ENCODE measurements around the gene ASPRV1. TPM values are rescaled to one million over a fixed set of nuclear protein-coding genes. Genes with fewer than 3 reads are reported as not detected.

ASPRV1 gene
- total and polyA plus RNA-seq, 2 donors (not counting 3 experiments of a cell fraction or from before 2014, with no cell fraction given) = 0.15 to 0.22 TPM

- TF ChIP-seq POLR2AphosphoS5 (IDR thresholded peaks at IDR 0.05; ENCODE audit: insufficient read depth, low read depth, low read length) = no peak
- TF ChIP-seq MAX (IDR thresholded peaks at IDR 0.05; ENCODE audit: insufficient read depth, insufficient read length) = no peak
- H3K79me2 ChIP-seq (ENCODE audit: control insufficient read depth, insufficient read depth, low read length) = no peaks in the 10 kb centered on the region
- ChIA-PET CTCF (no interaction called here), POLR2A (no interaction called here)
- FAIRE-seq = no peak
- peaks cover 2 to 4% of the 10 kb centered on the region in 2 experiments for H3K27me3 ChIP-seq (ENCODE audit: control insufficient read depth in 2 of 2, insufficient read depth in 2 of 2, low read length in 2 of 2)
- H3K9ac ChIP-seq (replicated peaks; ENCODE audit: extremely low read depth, insufficient read depth, low read length) = no peak overlapping the region
- no peak for DNase-seq (ENCODE audit: low read depth, low spot score)
- no peaks in the 10 kb centered on the region for H3K9me3 ChIP-seq (replicated peaks; ENCODE audit: control insufficient read depth, insufficient read depth, low read length)
- no peak overlapping the region for H2AFZ ChIP-seq (ENCODE audit: low read depth, low read length)
- H3K9me1 ChIP-seq (replicated peaks; ENCODE audit: control insufficient read depth, extremely low read depth, insufficient read depth, low read length) = no peaks in the 10 kb centered on the region
- dilution Hi-C loops (cut with MboI; ENCODE audit: extremely low pct_ligation_motif_present, low sequenced_read_pairs) (no loop called here), intact Hi-C loops (cut with micrococcal nuclease) (no loop called here)
- BruUV-seq (replicated peaks) = no TSS peak
- no peak overlapping the region for H3K4me2 ChIP-seq (ENCODE audit: insufficient read depth, low read length)
- H3K36me3 ChIP-seq (ENCODE audit: control insufficient read depth in 2 of 2, extremely low read depth in 1 of 2, insufficient read depth in 2 of 2, low read length in 2 of 2) = no peaks in the 10 kb centered on the region
- H3K4me3 ChIP-seq (replicated peaks in 1 of 3; ENCODE audit: insufficient read depth in 1 of 3, low read depth in 1 of 3, low read length in 3 of 3) = no peak overlapping the region
- no peaks in the 10 kb centered on the region for H3K4me1 ChIP-seq (ENCODE audit: control insufficient read depth, extremely low read depth, insufficient read depth, low read length)
- H4K20me1 ChIP-seq (replicated peaks; ENCODE audit: control insufficient read depth, extremely low read depth, insufficient read depth, low read length) = no peaks in the 10 kb centered on the region
- no peak overlapping the region for H3K27ac ChIP-seq (ENCODE audit: insufficient read depth, low read depth, low read length)
These were observed 7.9 kb upstream of the ASPRV1 start for GRCh38 chr2:69969126-69969983.

DNA sequence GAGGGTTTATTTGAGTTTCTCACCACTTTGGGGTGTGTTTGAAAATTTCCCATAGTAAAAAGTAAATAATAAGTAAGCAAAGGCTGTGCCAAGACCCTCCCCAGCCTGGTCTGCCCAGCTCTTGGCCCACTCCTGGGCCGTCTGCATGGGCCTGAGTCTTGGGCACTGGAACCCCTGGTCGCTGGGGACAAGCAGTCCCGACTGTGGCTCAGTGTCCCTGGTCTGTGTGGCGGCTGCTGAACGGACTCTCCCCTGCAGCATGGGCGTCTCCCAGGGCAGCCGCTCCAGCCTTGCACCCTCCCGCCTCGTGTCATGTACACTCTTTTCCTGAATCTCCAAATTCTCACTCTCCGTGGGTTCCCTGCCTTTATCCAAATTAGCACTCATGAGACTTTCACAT is 7.2 kb upstream of the ASPRV1 start:
- FAIRE-seq (no peak), DNase-seq (ENCODE audit: low read depth, low spot score) (no peak)
- intact Hi-C loops (cut with micrococcal nuclease) (no loop called here), dilution Hi-C loops (cut with MboI; ENCODE audit: extremely low pct_ligation_motif_present, low sequenced_read_pairs) (no loop called here)
- POLR2A ChIA-PET = no interaction called here
- no peaks in the 10 kb centered on the region for H3K9me3 ChIP-seq (replicated peaks; ENCODE audit: control insufficient read depth, insufficient read depth, low read length)
- no TSS peak for BruUV-seq (replicated peaks)
- no peak overlapping the region for H3K9ac ChIP-seq (replicated peaks; ENCODE audit: extremely low read depth, insufficient read depth, low read length)
- H2AFZ ChIP-seq (ENCODE audit: low read depth, low read length) = no peak overlapping the region
- no peaks in the 10 kb centered on the region for H3K79me2 ChIP-seq (ENCODE audit: control insufficient read depth, insufficient read depth, low read length)
- H3K4me2 ChIP-seq (ENCODE audit: insufficient read depth, low read length) = no peak overlapping the region
- H4K20me1 ChIP-seq (replicated peaks; ENCODE audit: control insufficient read depth, extremely low read depth, insufficient read depth, low read length) = no peaks in the 10 kb centered on the region
- TF ChIP-seq POLR2AphosphoS5 (IDR thresholded peaks at IDR 0.05; ENCODE audit: insufficient read depth, low read depth, low read length) = no peak
- TF ChIP-seq JUN (IDR thresholded peaks at IDR 0.05; ENCODE audit: borderline replicate concordance, insufficient read depth, insufficient read length, low read depth) = no peak
- TF ChIP-seq MAX (IDR thresholded peaks at IDR 0.05; ENCODE audit: insufficient read depth, insufficient read length) = no peak
- TF ChIP-seq, protein P1, sequence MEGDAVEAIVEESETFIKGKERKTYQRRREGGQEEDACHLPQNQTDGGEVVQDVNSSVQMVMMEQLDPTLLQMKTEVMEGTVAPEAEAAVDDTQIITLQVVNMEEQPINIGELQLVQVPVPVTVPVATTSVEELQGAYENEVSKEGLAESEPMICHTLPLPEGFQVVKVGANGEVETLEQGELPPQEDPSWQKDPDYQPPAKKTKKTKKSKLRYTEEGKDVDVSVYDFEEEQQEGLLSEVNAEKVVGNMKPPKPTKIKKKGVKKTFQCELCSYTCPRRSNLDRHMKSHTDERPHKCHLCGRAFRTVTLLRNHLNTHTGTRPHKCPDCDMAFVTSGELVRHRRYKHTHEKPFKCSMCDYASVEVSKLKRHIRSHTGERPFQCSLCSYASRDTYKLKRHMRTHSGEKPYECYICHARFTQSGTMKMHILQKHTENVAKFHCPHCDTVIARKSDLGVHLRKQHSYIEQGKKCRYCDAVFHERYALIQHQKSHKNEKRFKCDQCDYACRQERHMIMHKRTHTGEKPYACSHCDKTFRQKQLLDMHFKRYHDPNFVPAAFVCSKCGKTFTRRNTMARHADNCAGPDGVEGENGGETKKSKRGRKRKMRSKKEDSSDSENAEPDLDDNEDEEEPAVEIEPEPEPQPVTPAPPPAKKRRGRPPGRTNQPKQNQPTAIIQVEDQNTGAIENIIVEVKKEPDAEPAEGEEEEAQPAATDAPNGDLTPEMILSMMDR (IDR thresholded peaks at IDR 0.05; ENCODE audit: extremely low read depth in 1 of 2, insufficient read depth in 1 of 2, low read depth in 1 of 2, low read length in 2 of 2) = no peak
- no peak for TF ChIP-seq GATA2 (IDR thresholded peaks at IDR 0.05; ENCODE audit: insufficient read depth, insufficient read length, low read depth, low read length)
- H3K9me1 ChIP-seq (replicated peaks; ENCODE audit: control insufficient read depth, extremely low read depth, insufficient read depth, low read length) = no peaks in the 10 kb centered on the region
- H3K4me3 ChIP-seq (replicated peaks in 1 of 3; ENCODE audit: insufficient read depth in 1 of 3, low read depth in 1 of 3, low read length in 3 of 3) = no peak overlapping the region
- no peaks in the 10 kb centered on the region for H3K36me3 ChIP-seq (ENCODE audit: control insufficient read depth in 2 of 2, extremely low read depth in 1 of 2, insufficient read depth in 2 of 2, low read length in 2 of 2)
- H3K27ac ChIP-seq (ENCODE audit: insufficient read depth, low read depth, low read length) = no peak overlapping the region
- H3K4me1 ChIP-seq (ENCODE audit: control insufficient read depth, extremely low read depth, insufficient read depth, low read length) = no peaks in the 10 kb centered on the region
- CTCF ChIA-PET = no interaction called here
- peaks cover 2 to 4% of the 10 kb centered on the region in 2 experiments for H3K27me3 ChIP-seq (ENCODE audit: control insufficient read depth in 2 of 2, insufficient read depth in 2 of 2, low read length in 2 of 2)

All from endothelial cell of umbilical vein (primary cell).